ENCODE measurements around the gene PICK1. TPM values are rescaled to one million over a fixed set of nuclear protein-coding genes. Genes with fewer than 3 reads are reported as not detected.
A peak's percentile ranks its signal among the peaks of the same experiment; 100 is the strongest.
"Not testable (repeated sequence)": the region's sequence is repeated elsewhere in the genome, so short reads cannot be mapped to it uniquely, and the experiment has no call there.

The PICK1 gene
- total and polyA plus RNA-seq, 4 experiments from 2014 or later: 6.5 to 28.0 (median 17.9) TPM

DNA sequence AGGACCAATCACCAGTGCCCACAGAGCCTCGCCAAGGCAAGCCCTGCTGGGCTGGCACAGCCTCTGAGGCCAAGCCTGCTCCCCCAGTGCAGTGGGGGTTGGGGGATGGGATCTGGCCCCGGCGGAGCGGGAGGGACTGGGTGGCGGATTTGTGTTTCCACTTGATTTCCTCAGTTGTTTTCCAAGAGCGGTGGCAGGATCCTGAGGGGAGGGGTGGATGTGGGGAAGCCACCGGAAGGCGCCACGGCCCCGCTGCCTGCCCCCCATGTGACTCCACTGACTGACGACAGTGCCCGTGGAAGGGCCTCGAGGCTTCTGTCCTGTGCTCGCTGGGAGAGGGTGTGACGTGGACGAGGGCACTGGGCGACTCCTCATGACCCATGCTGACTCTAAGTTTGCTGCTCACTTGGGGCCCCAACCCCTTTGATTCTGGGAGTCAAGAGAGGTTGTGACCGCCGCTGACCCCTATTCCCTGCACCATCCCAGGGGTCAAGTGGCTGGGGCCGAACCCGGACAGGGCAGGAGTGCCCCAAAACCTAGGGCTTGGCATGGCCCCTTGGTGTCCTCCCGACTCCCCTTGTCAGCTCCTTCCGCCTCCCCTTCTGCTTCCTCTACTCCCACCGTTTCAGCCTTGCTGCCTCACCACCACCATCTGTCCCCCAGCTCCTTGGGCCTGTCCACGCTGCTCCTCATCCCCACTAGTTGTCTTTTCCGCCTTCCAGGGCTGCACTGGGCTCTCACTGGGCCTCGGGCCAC, 23.5 kb upstream of the PICK1 start:
- intact Hi-C loops (cut with micrococcal nuclease): no loop called here
- H3K4me1 Mint-ChIP-seq: no peaks in the 10 kb centered on the region
- POLR2A ChIA-PET (ENCODE audit: partially characterized antibody): no interaction called here
- Histone ChIP-seq H3K27me3 (ENCODE audit: insufficient read depth, low read length) (no peaks in the 10 kb centered on the region), H3K9me3 (ENCODE audit: control insufficient read depth in 1 of 2, low read length in 2 of 2) (no peaks in the 10 kb centered on the region), H3K4me3 (ENCODE audit: low read length in 2 of 2) (no peak overlapping the region), H3K36me3 (ENCODE audit: insufficient read depth, low read length) (no peaks in the 10 kb centered on the region), H3K4me1 (ENCODE audit: insufficient read depth, low read length) (no peaks in the 10 kb centered on the region), H3K27ac (ENCODE audit: low read depth, low read length) (no peak overlapping the region)
- no peak overlapping the region for H3K4me3 Mint-ChIP-seq
- no peak overlapping the region for H3K27ac Mint-ChIP-seq
- CTCF ChIA-PET (ENCODE audit: partially characterized antibody): no interaction called here
- H3K9me3 Mint-ChIP-seq: no peaks in the 10 kb centered on the region
- no peak for DNase-seq
- no peaks in the 10 kb centered on the region for H3K27me3 Mint-ChIP-seq
- no peaks in the 10 kb centered on the region for H3K36me3 Mint-ChIP-seq

DNA sequence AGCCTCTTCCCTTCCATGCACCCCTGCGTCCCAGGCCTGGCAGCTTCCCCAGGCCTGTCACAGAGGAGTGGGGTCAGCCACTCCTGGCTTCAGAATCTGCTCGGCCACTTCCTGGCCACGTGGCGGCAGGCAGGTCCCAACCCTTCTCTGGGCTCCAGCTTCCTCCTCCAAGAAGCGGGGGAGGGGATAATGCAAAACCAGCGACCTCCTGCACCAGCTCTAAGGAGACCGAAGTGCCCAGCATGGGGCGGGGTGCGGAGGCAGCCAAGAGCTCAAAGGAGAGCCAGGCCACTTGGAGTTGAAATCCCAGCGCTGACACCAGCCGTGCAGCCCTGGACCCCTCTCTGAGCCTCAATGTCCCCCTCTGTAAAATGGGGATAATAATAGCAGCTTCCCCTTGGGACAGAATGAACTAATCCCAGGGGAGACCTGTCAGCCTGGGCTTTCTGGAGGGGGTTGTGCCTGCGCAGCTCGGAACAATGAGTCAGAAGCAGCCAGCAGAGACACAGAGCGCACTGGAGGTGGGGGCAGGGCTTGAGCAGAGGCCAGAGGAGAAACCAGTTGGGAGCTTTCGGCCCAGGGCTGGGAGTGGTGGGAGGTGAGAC, 22.8 kb upstream of the PICK1 start:
- ChIA-PET CTCF (ENCODE audit: partially characterized antibody) (no interaction called here), POLR2A (ENCODE audit: partially characterized antibody) (no interaction called here)
- H3K27ac ChIP-seq (ENCODE audit: low read depth, low read length): no peak overlapping the region
- H3K36me3 ChIP-seq (ENCODE audit: insufficient read depth, low read length): no peaks in the 10 kb centered on the region
- H3K9me3 ChIP-seq (ENCODE audit: control insufficient read depth in 1 of 2, low read length in 2 of 2): no peaks in the 10 kb centered on the region
- H3K27me3 Mint-ChIP-seq: no peaks in the 10 kb centered on the region
- no peak for DNase-seq
- no peaks in the 10 kb centered on the region for H3K36me3 Mint-ChIP-seq
- no peak overlapping the region for H3K27ac Mint-ChIP-seq
- H3K27me3 ChIP-seq (ENCODE audit: insufficient read depth, low read length): no peaks in the 10 kb centered on the region
- H3K4me3 Mint-ChIP-seq: no peak overlapping the region
- H3K4me1 ChIP-seq (ENCODE audit: insufficient read depth, low read length): no peaks in the 10 kb centered on the region
- no peaks in the 10 kb centered on the region for H3K9me3 Mint-ChIP-seq
- intact Hi-C loops (cut with micrococcal nuclease): no loop called here
- no peak overlapping the region for H3K4me3 ChIP-seq (ENCODE audit: low read length in 2 of 2)
- no peaks in the 10 kb centered on the region for H3K4me1 Mint-ChIP-seq

DNA sequence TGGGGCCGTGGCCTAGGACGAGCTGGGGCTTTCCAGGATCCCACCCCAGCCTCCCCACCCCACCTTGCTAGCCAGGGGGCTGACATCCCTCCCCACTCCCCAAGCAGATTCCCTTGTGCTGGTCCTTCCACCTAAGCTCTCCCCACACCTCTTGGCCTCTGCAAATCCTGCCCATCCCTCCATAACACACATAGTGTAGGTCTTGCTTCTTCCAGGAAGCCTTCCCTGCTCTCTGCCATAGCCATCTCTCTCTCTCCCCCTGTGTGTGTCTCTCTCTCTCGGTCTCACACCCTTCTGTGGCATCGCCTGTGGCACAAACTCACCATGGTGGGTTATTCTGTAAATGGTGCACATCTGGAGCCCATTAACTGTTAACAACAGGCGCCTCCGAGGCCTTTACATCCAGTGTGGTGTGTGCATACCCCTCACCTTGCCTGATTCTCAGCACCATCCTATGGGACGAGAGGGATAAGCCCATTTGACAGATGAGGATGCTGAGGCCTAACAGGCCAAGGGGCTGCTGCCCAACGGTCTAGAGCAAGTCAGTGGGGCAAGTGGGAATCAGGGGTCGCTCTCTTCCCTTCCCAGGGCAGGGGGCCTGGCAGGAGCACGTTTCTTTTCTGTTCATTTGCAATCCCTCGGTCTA, 22.2 kb upstream of the PICK1 start:
- intact Hi-C loops (cut with micrococcal nuclease): no loop called here
- POLR2A ChIA-PET (ENCODE audit: partially characterized antibody): no interaction called here
- no peaks in the 10 kb centered on the region for H3K27me3 Mint-ChIP-seq
- H3K4me3 Mint-ChIP-seq: no peak overlapping the region
- Histone ChIP-seq H3K9me3 (ENCODE audit: control insufficient read depth in 1 of 2, low read length in 2 of 2) (no peaks in the 10 kb centered on the region), H3K36me3 (ENCODE audit: insufficient read depth, low read length) (no peaks in the 10 kb centered on the region), H3K4me3 (ENCODE audit: low read length in 2 of 2) (no peak overlapping the region), H3K4me1 (ENCODE audit: insufficient read depth, low read length) (no peaks in the 10 kb centered on the region), H3K27ac (ENCODE audit: low read depth, low read length) (no peak overlapping the region), H3K27me3 (ENCODE audit: insufficient read depth, low read length) (no peaks in the 10 kb centered on the region)
- no peaks in the 10 kb centered on the region for H3K9me3 Mint-ChIP-seq
- no peak for DNase-seq
- H3K27ac Mint-ChIP-seq: peak overlapping the region in 1 of 7 donors; percentile 76
- no peaks in the 10 kb centered on the region for H3K36me3 Mint-ChIP-seq
- H3K4me1 Mint-ChIP-seq: no peaks in the 10 kb centered on the region
- CTCF ChIA-PET (ENCODE audit: partially characterized antibody): no interaction called here

DNA sequence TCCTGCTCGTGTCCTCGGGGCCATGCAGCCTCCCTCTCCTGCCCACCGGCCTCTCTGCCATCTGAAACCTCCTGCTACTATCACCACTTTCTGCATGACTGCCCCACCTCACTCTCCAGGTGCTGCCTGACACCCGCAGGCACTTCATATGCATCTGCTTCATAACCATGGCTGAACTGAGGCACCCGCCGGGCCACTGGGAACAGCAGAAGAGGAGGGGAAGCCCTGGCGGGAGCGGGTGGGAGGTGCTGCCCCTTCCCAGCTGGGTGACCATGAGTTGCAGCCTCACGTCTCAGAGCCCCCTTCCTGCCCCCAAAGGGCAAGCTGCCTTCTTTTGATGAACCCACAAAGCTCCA, 21.7 kb upstream of the PICK1 start:
- Histone ChIP-seq H3K27me3 (ENCODE audit: insufficient read depth, low read length) (no peaks in the 10 kb centered on the region), H3K36me3 (ENCODE audit: insufficient read depth, low read length) (no peaks in the 10 kb centered on the region), H3K27ac (ENCODE audit: low read depth, low read length) (no peak overlapping the region), H3K4me3 (ENCODE audit: low read length in 2 of 2) (no peak overlapping the region), H3K9me3 (ENCODE audit: control insufficient read depth in 1 of 2, low read length in 2 of 2) (no peaks in the 10 kb centered on the region), H3K4me1 (ENCODE audit: insufficient read depth, low read length) (no peaks in the 10 kb centered on the region)
- ChIA-PET POLR2A (ENCODE audit: partially characterized antibody) (no interaction called here), CTCF (ENCODE audit: partially characterized antibody) (no interaction called here)
- Mint-ChIP-seq H3K27me3 (no peaks in the 10 kb centered on the region), H3K27ac (peak overlapping the region in 1 of 7 donors; percentile 76), H3K36me3 (no peaks in the 10 kb centered on the region), H3K4me3 (no peak overlapping the region), H3K4me1 (no peaks in the 10 kb centered on the region), H3K9me3 (no peaks in the 10 kb centered on the region)
- DNase-seq: no peak
- intact Hi-C loops (cut with micrococcal nuclease): no loop called here

DNA sequence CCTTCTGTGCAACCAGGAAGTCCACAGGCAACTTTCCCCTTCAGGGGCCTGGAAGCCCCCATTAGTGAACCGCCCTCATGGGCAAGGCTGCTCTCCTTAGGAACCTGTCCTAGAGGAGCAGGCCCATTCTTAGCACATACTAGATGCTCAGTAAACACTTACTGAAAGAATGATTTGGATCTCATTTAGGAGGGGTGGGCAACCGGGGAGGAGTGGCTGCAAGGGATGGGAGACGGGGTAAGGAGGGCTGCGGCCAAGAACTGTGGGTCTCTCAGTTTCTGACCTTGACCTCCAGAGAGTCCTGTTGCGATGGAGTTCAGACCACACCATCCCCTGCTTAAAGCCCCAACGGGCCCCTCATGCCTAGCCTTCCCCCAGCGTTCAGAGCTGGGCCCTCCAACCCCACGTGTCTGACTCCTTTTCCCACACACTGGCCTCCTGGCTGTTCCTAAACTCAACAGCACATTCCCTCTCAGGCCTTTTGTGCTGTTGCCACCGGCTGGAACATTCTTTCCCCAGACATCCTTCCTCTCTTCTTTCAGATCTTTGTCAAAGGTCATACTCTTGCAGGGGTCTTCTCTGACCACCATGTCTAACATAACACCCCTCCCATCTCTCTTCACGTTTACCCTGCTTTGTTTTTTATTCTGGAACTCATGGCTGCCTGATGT, 20.7 kb upstream of the PICK1 start:
- Mint-ChIP-seq H3K4me1 (no peaks in the 10 kb centered on the region), H3K27ac (peak overlapping the region in 1 of 7 donors; percentile 9), H3K36me3 (no peaks in the 10 kb centered on the region), H3K4me3 (no peak overlapping the region), H3K27me3 (no peaks in the 10 kb centered on the region), H3K9me3 (no peaks in the 10 kb centered on the region)
- Histone ChIP-seq H3K4me3 (ENCODE audit: low read length in 2 of 2) (no peak overlapping the region), H3K27ac (ENCODE audit: low read depth, low read length) (no peak overlapping the region), H3K27me3 (ENCODE audit: insufficient read depth, low read length) (no peaks in the 10 kb centered on the region), H3K4me1 (ENCODE audit: insufficient read depth, low read length) (no peaks in the 10 kb centered on the region), H3K9me3 (ENCODE audit: control insufficient read depth in 1 of 2, low read length in 2 of 2) (no peaks in the 10 kb centered on the region), H3K36me3 (ENCODE audit: insufficient read depth, low read length) (no peaks in the 10 kb centered on the region)
- ChIA-PET POLR2A (ENCODE audit: partially characterized antibody) (no interaction called here), CTCF (ENCODE audit: partially characterized antibody) (interaction anchor here (1.3 kb wide), 1 partner anchor 9 kb away, joined by 3 read pairs; no protein-coding TSS in a partner anchor)
- DNase-seq: no peak
- intact Hi-C loops (cut with micrococcal nuclease): no loop called here

DNA sequence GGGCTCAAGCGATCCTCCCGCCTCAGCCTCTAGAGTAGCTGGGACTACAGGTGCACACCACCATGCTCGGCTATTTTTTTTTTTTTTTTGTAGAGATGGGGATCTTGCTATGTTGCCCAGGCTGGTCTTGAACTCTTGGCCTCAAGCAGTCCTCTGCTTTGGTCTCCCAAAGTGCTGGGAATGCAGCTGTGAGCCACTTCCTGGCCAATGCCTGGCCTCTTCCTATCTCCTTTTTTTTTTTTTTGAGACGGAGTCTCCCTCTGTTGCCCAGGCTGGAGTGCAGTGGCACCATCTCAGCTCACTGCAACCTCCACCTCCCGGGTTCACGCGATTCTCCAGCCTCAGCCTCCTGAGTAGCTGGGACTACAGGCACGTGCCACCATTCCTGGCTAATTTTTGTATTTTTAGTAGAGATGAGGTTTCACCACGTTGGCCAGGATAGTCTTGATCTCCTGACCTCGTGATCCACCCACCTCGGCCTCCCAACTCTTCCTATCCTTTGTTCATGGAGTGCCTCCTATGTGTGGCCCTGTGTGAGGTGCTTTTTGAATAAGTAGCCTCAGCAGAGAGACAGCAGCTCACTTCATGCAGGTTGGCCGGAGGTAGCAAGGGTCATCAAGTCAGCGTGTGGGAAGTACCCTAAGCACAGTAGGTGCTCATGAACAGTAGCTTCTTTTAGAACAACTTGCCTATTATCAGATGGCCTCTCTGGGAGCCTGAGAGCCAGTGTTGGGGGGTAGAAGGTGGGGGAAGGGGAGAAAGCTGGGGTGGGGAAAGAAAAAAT, 19.6 kb upstream of the PICK1 start:
- DNase-seq; H3K9me3 ChIP-seq (ENCODE audit: control insufficient read depth in 1 of 2, low read length in 2 of 2); H3K4me1 ChIP-seq (ENCODE audit: insufficient read depth, low read length); POLR2A ChIA-PET (ENCODE audit: partially characterized antibody); H3K27me3 ChIP-seq (ENCODE audit: insufficient read depth, low read length); H3K4me3 Mint-ChIP-seq; H3K36me3 ChIP-seq (ENCODE audit: insufficient read depth, low read length); H3K4me3 ChIP-seq (ENCODE audit: low read length in 2 of 2); H3K27me3 Mint-ChIP-seq; H3K27ac Mint-ChIP-seq; intact Hi-C loops (cut with micrococcal nuclease); H3K27ac ChIP-seq (ENCODE audit: low read depth, low read length); H3K9me3 Mint-ChIP-seq; H3K4me1 Mint-ChIP-seq; H3K36me3 Mint-ChIP-seq: not testable (repeated sequence)
- CTCF ChIA-PET (ENCODE audit: partially characterized antibody): interaction anchor here (1.3 kb wide), 1 partner anchor 8 kb away, joined by 3 read pairs; no protein-coding TSS in a partner anchor

DNA sequence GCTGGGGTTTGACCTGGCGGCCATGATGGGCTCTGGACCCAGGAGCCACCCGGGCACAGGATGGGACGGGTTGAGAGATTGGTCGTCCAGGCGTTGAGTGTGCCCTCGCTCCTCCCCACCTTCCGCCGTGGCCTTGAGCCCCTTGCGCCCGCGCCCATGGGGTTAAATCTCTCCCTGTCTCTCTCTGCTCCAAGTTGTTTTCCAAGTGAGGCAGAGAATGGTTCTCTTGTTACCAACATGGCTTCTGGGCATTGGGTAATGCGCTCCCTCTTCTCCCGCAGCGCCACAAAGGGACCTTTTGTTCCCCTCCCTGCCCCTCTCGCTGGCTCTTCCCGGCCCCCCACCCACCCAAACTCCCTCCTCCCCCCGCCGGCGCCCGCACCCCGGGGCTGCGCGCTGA, 18.8 kb upstream of the PICK1 start:
- DNase-seq: no peak
- intact Hi-C loops (cut with micrococcal nuclease): no loop called here
- Mint-ChIP-seq H3K27ac (no peak overlapping the region), H3K9me3 (no peaks in the 10 kb centered on the region), H3K36me3 (no peaks in the 10 kb centered on the region), H3K4me3 (no peak overlapping the region), H3K27me3 (peaks cover 0 to 1% of the 10 kb centered on the region in 2 donors), H3K4me1 (no peaks in the 10 kb centered on the region)
- ChIA-PET CTCF (ENCODE audit: partially characterized antibody) (no interaction called here), POLR2A (ENCODE audit: partially characterized antibody) (no interaction called here)
- no peaks in the 10 kb centered on the region for H3K4me1 ChIP-seq (ENCODE audit: insufficient read depth, low read length)
- H3K27me3 ChIP-seq (ENCODE audit: insufficient read depth, low read length): no peaks in the 10 kb centered on the region
- no peaks in the 10 kb centered on the region for H3K9me3 ChIP-seq (ENCODE audit: control insufficient read depth in 1 of 2, low read length in 2 of 2)
- H3K27ac ChIP-seq (ENCODE audit: low read depth, low read length): no peak overlapping the region
- no peaks in the 10 kb centered on the region for H3K36me3 ChIP-seq (ENCODE audit: insufficient read depth, low read length)
- no peak overlapping the region for H3K4me3 ChIP-seq (ENCODE audit: low read length in 2 of 2)

All from CD4-positive, alpha-beta memory T cell (primary cell).